Fibroblast of lung (primary cell): ENCODE data around the gene GALNT17. TPM values are rescaled to one million over a fixed set of nuclear protein-coding genes. Genes with fewer than 3 reads are reported as not detected.

Experiments used
- DNase-seq, 2 donors: peaks; one replicate each; pipeline versions ENCODE4 v3.0.0 to v3.0.0-alpha.2; 2010; ENCODE audit warnings: low read depth in 2 of 2
- H2AFZ ChIP-seq: 2 replicates; pipeline ENCODE4 v1.5.1; 2012; ENCODE audit warnings: low read length, control low read depth, inconsistent platforms
- H3K27ac ChIP-seq: 2 replicates; pipeline ENCODE4 v1.5.1; 2011; ENCODE audit warnings: low read length, control low read depth; ENCODE audit not compliant: insufficient read depth
- H3K27me3 ChIP-seq: 2 replicates; pipeline ENCODE4 v1.5.1; 2011; ENCODE audit warnings: mild to moderate bottlenecking, low read length; ENCODE audit not compliant: control insufficient read depth, insufficient read depth
- H3K36me3 ChIP-seq: 2 replicates; pipeline ENCODE4 v1.5.1; 2011; ENCODE audit warnings: low read length; ENCODE audit not compliant: control insufficient read depth, insufficient read depth
- H3K4me1 ChIP-seq: 2 replicates; pipeline ENCODE4 v1.5.1; 2011; ENCODE audit warnings: low read length; ENCODE audit not compliant: control insufficient read depth, insufficient read depth; ENCODE audit errors: extremely low read depth
- H3K4me2 ChIP-seq: 2 replicates; pipeline ENCODE4 v1.5.1; 2011; ENCODE audit warnings: low read length, control low read depth; ENCODE audit not compliant: insufficient read depth; ENCODE audit errors: extremely low read depth
- H3K4me3 ChIP-seq, 4 experiments: fragments of 200-600 bp in 1 of 4; sonication (generic) in 1 of 4; replicated peaks in 1 of 4; 2 replicates each; pipeline ENCODE4 v1.5.1; 2011 to 2016; ENCODE audit warnings: low read length in 4 of 4, low read depth in 3 of 4, mild to moderate bottlenecking in 3 of 4, control low read depth in 2 of 4, inconsistent platforms in 1 of 4, mixed read lengths in 1 of 4; ENCODE audit not compliant: insufficient read depth in 1 of 4; ENCODE audit errors: control extremely low read depth in 1 of 4
- H3K79me2 ChIP-seq: 2 replicates; pipeline ENCODE4 v1.5.1; 2012; ENCODE audit warnings: mild to moderate bottlenecking, low read length, inconsistent platforms; ENCODE audit not compliant: control insufficient read depth, insufficient read depth
- H3K9ac ChIP-seq: 2 replicates; pipeline ENCODE4 v1.5.1; 2011; ENCODE audit warnings: mild to moderate bottlenecking, low read length, control low read depth; ENCODE audit not compliant: insufficient read depth
- H3K9me3 ChIP-seq: 2 replicates; pipeline ENCODE4 v1.5.1; 2012; ENCODE audit warnings: low read depth, low read length; ENCODE audit not compliant: control insufficient read depth, insufficient read depth
- H4K20me1 ChIP-seq: 2 replicates; pipeline ENCODE4 v1.5.1; 2011; ENCODE audit warnings: low read length; ENCODE audit not compliant: control insufficient read depth, insufficient read depth; ENCODE audit errors: extremely low read depth
- EZH2 ChIP-seq: IDR thresholded peaks from 2 replicates; pipeline ENCODE4 v1.5.1; 2012; ENCODE audit warnings: low read length, control low read depth, mild to moderate bottlenecking; ENCODE audit errors: missing control alignments
- polyA plus RNA-seq, 2 donors: library from polyadenylated mRNA; depleted of rRNA in 1 of 2; stranded (reverse) in 1 of 2; unstranded in 1 of 2; fragments of >200 nt; gene quantifications; 2 replicates each; pipeline ENCODE4 v1.2.1, GENCODE V29; 2011 to 2012; ENCODE audit warnings: missing spikeins in 1 of 2
- total RNA-seq: library from RNA; depleted of rRNA; stranded (reverse); fragments of >200 nt; gene quantifications from 2 replicates; pipeline ENCODE4 v1.2.1, GENCODE V29; 2014
- TF ChIP-seq, protein P1 (sequence below), 2 donors: IDR thresholded peaks in 1 of 2; conservative IDR thresholded peaks in 1 of 2; 1 replicate in 1 of 2; 2 replicates in 1 of 2; pipeline ENCODE4 v1.5.1; 2011 to 2012; ENCODE audit warnings: low read length in 2 of 2, control low read depth in 1 of 2, inconsistent platforms in 1 of 2, low read depth in 1 of 2, mild to moderate bottlenecking in 1 of 2

GALNT17 gene
- total and polyA plus RNA-seq, 2 donors (not counting 1 experiment from before 2014, with no cell fraction given), result under 0.01 TPM; not detected in 1

DNA sequence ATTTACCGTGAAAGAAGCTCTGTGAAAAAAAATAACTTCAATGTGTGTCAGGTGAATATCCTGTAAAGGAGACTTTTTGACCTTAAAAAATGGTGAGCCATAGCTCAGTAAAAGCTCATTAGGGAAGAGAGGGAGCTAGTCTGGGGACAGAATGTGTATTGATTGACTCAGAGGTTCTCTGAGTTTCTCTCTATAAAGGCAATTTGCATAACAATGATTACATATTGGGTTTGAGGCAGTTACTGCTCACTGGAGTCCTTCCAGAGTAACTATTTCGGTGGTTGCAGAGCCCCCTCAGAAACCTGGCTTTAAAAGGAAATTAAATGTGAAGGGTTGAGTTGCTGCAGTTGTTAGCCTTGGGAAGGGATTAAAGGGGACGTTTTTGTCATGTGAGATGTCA is 181.6 kb downstream of the GALNT17 start:
- Histone ChIP-seq H3K79me2 (no peaks in the 10 kb centered on the region), H3K9ac (no peak overlapping the region), H4K20me1 (no peaks in the 10 kb centered on the region), H3K27me3 (no peaks in the 10 kb centered on the region), H3K4me2 (no peak overlapping the region), H2AFZ (no peak overlapping the region), H3K9me3 (no peaks in the 10 kb centered on the region), H3K27ac (no peak overlapping the region), H3K4me3 (no peak overlapping the region), H3K4me1 (no peaks in the 10 kb centered on the region), H3K36me3 (no peaks in the 10 kb centered on the region)
- DNase-seq, result no peak
- no peak for TF ChIP-seq EZH2
- TF ChIP-seq, protein P1, sequence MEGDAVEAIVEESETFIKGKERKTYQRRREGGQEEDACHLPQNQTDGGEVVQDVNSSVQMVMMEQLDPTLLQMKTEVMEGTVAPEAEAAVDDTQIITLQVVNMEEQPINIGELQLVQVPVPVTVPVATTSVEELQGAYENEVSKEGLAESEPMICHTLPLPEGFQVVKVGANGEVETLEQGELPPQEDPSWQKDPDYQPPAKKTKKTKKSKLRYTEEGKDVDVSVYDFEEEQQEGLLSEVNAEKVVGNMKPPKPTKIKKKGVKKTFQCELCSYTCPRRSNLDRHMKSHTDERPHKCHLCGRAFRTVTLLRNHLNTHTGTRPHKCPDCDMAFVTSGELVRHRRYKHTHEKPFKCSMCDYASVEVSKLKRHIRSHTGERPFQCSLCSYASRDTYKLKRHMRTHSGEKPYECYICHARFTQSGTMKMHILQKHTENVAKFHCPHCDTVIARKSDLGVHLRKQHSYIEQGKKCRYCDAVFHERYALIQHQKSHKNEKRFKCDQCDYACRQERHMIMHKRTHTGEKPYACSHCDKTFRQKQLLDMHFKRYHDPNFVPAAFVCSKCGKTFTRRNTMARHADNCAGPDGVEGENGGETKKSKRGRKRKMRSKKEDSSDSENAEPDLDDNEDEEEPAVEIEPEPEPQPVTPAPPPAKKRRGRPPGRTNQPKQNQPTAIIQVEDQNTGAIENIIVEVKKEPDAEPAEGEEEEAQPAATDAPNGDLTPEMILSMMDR (conservative IDR thresholded peaks at IDR 0.05 in 1 of 2, IDR thresholded peaks at IDR 0.05 in 1 of 2; ENCODE audit: low read depth in 1 of 2, low read length in 2 of 2), result no peak

DNA sequence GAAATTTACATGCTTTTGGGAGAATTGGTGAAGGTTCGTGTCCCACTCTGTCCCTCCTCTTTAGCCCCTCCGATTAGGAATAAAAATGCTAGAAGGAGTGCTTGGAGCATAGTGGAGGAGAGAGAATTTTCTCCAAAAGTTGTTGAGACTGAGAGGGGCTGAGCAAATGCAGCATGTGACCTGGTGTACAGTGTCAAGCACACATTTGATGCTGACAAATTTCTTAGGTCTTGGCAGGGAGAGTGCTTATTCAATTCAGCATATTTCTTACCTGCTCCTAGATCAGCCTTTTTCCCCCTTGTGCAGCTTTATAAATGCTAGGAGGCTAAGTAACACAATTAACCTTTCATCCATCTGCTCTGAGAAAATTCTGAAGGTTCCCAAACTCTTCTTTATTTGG is 189.0 kb downstream of the GALNT17 start:
- no peak overlapping the region for H3K27ac ChIP-seq
- no peaks in the 10 kb centered on the region for H3K36me3 ChIP-seq
- H3K4me2 ChIP-seq, result no peak overlapping the region
- no peaks in the 10 kb centered on the region for H3K79me2 ChIP-seq
- TF ChIP-seq, protein P1 (conservative IDR thresholded peaks at IDR 0.05 in 1 of 2, IDR thresholded peaks at IDR 0.05 in 1 of 2; ENCODE audit: low read depth in 1 of 2, low read length in 2 of 2), result no peak
- H3K9ac ChIP-seq, result no peak overlapping the region
- no peak overlapping the region for H2AFZ ChIP-seq
- H4K20me1 ChIP-seq, result no peaks in the 10 kb centered on the region
- H3K4me3 ChIP-seq, result no peak overlapping the region
- DNase-seq, result no peak
- H3K9me3 ChIP-seq, result no peaks in the 10 kb centered on the region
- no peaks in the 10 kb centered on the region for H3K4me1 ChIP-seq
- no peaks in the 10 kb centered on the region for H3K27me3 ChIP-seq

DNA sequence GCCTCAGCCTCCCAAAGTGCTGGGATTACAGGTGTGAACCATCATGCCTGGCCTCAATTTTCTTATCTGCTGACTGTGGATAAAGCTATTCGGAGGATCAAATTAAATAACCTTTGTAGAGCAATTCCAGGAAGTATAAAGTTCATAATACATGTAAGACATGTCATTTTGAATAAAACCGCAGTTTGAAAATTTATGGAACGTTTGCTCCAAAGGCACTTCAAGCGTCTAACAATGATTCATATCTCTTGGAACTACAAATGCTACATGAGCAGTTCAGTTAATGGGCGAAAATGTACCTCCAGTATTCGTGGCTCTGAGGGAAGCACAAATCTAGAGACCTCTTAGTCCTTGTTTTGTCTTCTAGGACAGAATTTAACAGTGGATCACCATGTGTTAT is 190.3 kb downstream of the GALNT17 start:
- Histone ChIP-seq H4K20me1 (no peaks in the 10 kb centered on the region), H3K4me2 (no peak overlapping the region), H3K4me3 (no peak overlapping the region), H2AFZ (no peak overlapping the region), H3K4me1 (no peaks in the 10 kb centered on the region), H3K27ac (no peak overlapping the region), H3K79me2 (no peaks in the 10 kb centered on the region), H3K9ac (no peak overlapping the region), H3K27me3 (no peaks in the 10 kb centered on the region), H3K9me3 (no peaks in the 10 kb centered on the region), H3K36me3 (no peaks in the 10 kb centered on the region)
- no peak for DNase-seq
- TF ChIP-seq, protein P1 (conservative IDR thresholded peaks at IDR 0.05 in 1 of 2, IDR thresholded peaks at IDR 0.05 in 1 of 2; ENCODE audit: low read depth in 1 of 2, low read length in 2 of 2), result no peak
- no peak for TF ChIP-seq EZH2
